ENCODE data around the gene SURF4.
"Not testable (repeated sequence)": the region's sequence is repeated elsewhere in the genome, so short reads cannot be mapped to it uniquely, and the experiment has no call there.

The SURF4 gene

GRCh38 chr9:133321411-133321935 lies 54.4 kb downstream of the SURF4 start:
- no peak for DNase-seq (ENCODE audit: low read depth in 2 of 2)
- H3K4me3 ChIP-seq (replicated peaks in 1 of 2; ENCODE audit: low read depth in 2 of 2, low read length in 2 of 2) = no peak overlapping the region
- no peak for TF ChIP-seq CTCF (IDR thresholded peaks at IDR 0.05; ENCODE audit: low read depth, low read length)

- H3K4me3 ChIP-seq (replicated peaks in 1 of 2; ENCODE audit: low read depth in 2 of 2, low read length in 2 of 2) = no peak overlapping the region
- no peak for TF ChIP-seq CTCF (IDR thresholded peaks at IDR 0.05; ENCODE audit: low read depth, low read length)
- no peak for DNase-seq (ENCODE audit: low read depth in 2 of 2)
Measured at GRCh38 chr9:133320421-133320881, 55.4 kb downstream of the SURF4 start.

- not testable (repeated sequence) for H3K4me3 ChIP-seq (replicated peaks in 1 of 2; ENCODE audit: low read depth in 2 of 2, low read length in 2 of 2); DNase-seq (ENCODE audit: low read depth in 2 of 2)
Measured at GRCh38 chr9:133317551-133317950, 58.3 kb downstream of the SURF4 start.

- no peak overlapping the region for H3K4me3 ChIP-seq (replicated peaks in 1 of 2; ENCODE audit: low read depth in 2 of 2, low read length in 2 of 2)
- TF ChIP-seq CTCF (IDR thresholded peaks at IDR 0.05; ENCODE audit: low read depth, low read length) = no peak
- DNase-seq (ENCODE audit: low read depth in 2 of 2) = no peak
Measured at GRCh38 chr9:133315997-133316396, 59.9 kb downstream of the SURF4 start.
